ENCODE data around the gene SFTA2.

Gene SFTA2

GRCh38 chr6:30960907-30961673 lies 29.1 kb upstream of the SFTA2 start:
- no peak overlapping the region for H3K4me3 ChIP-seq (ENCODE audit: low read depth, low read length)
- H3K9me3 ChIP-seq (ENCODE audit: control insufficient read depth, insufficient read depth, low read length) = no peaks in the 10 kb centered on the region

GRCh38 chr6:30957716-30958115 lies 25.7 kb upstream of the SFTA2 start:
- peaks cover 32% of the 10 kb centered on the region for H3K27me3 ChIP-seq (ENCODE audit: control insufficient read depth, insufficient read depth, low read length)
- peaks cover 10% of the 10 kb centered on the region for H3K4me1 ChIP-seq (ENCODE audit: control insufficient read depth, insufficient read depth, low read length)
- no peak overlapping the region for H3K4me3 ChIP-seq (ENCODE audit: low read depth, low read length)

More at GRCh38 chr6:30960907-30961673, 29.1 kb upstream of the SFTA2 start:
- Histone ChIP-seq H3K9ac (ENCODE audit: low read depth, low read length) (no peak overlapping the region), H3K27me3 (ENCODE audit: control insufficient read depth, insufficient read depth, low read length) (peaks cover 18% of the 10 kb centered on the region), H3K36me3 (ENCODE audit: control insufficient read depth, insufficient read depth, low read length) (no peaks in the 10 kb centered on the region), H3K4me1 (ENCODE audit: control insufficient read depth, insufficient read depth, low read length) (peaks cover 1% of the 10 kb centered on the region)

GRCh38 chr6:30955367-30956042 lies 23.5 kb upstream of the SFTA2 start:
- Histone ChIP-seq H3K4me3 (ENCODE audit: low read depth, low read length) (peak overlapping the region; percentile 56), H3K4me1 (ENCODE audit: control insufficient read depth, insufficient read depth, low read length) (peaks cover 10% of the 10 kb centered on the region), H3K9me3 (ENCODE audit: control insufficient read depth, insufficient read depth, low read length) (no peaks in the 10 kb centered on the region), H3K27me3 (ENCODE audit: control insufficient read depth, insufficient read depth, low read length) (peaks cover 42% of the 10 kb centered on the region), H3K36me3 (ENCODE audit: control insufficient read depth, insufficient read depth, low read length) (no peaks in the 10 kb centered on the region), H3K9ac (ENCODE audit: low read depth, low read length) (peak overlapping the region; percentile 47)

More at GRCh38 chr6:30957716-30958115, 25.7 kb upstream of the SFTA2 start:
- no peaks in the 10 kb centered on the region for H3K36me3 ChIP-seq (ENCODE audit: control insufficient read depth, insufficient read depth, low read length)
- H3K9me3 ChIP-seq (ENCODE audit: control insufficient read depth, insufficient read depth, low read length) = no peaks in the 10 kb centered on the region
- no peak overlapping the region for H3K9ac ChIP-seq (ENCODE audit: low read depth, low read length)

GRCh38 chr6:30954631-30955366 lies 22.8 kb upstream of the SFTA2 start:
- H3K9ac ChIP-seq (ENCODE audit: low read depth, low read length) = peak overlapping the region; percentile 47
- peaks cover 10% of the 10 kb centered on the region for H3K4me1 ChIP-seq (ENCODE audit: control insufficient read depth, insufficient read depth, low read length)
- H3K4me3 ChIP-seq (ENCODE audit: low read depth, low read length) = peak overlapping the region; percentile 56
- H3K27me3 ChIP-seq (ENCODE audit: control insufficient read depth, insufficient read depth, low read length) = peaks cover 42% of the 10 kb centered on the region
- H3K36me3 ChIP-seq (ENCODE audit: control insufficient read depth, insufficient read depth, low read length) = no peaks in the 10 kb centered on the region
- no peaks in the 10 kb centered on the region for H3K9me3 ChIP-seq (ENCODE audit: control insufficient read depth, insufficient read depth, low read length)

- Histone ChIP-seq H3K9ac (ENCODE audit: low read depth, low read length) (no peak overlapping the region), H3K27me3 (ENCODE audit: control insufficient read depth, insufficient read depth, low read length) (peaks cover 33% of the 10 kb centered on the region), H3K36me3 (ENCODE audit: control insufficient read depth, insufficient read depth, low read length) (no peaks in the 10 kb centered on the region), H3K9me3 (ENCODE audit: control insufficient read depth, insufficient read depth, low read length) (no peaks in the 10 kb centered on the region), H3K4me3 (ENCODE audit: low read depth, low read length) (no peak overlapping the region), H3K4me1 (ENCODE audit: control insufficient read depth, insufficient read depth, low read length) (peaks cover 10% of the 10 kb centered on the region)
Observed at GRCh38 chr6:30951907-30952469, 20.0 kb upstream of the SFTA2 start.

- H3K36me3 ChIP-seq (ENCODE audit: control insufficient read depth, insufficient read depth, low read length) = no peaks in the 10 kb centered on the region
- no peaks in the 10 kb centered on the region for H3K9me3 ChIP-seq (ENCODE audit: control insufficient read depth, insufficient read depth, low read length)
- no peak overlapping the region for H3K4me3 ChIP-seq (ENCODE audit: low read depth, low read length)
- peaks cover 15% of the 10 kb centered on the region for H3K27me3 ChIP-seq (ENCODE audit: control insufficient read depth, insufficient read depth, low read length)
- H3K4me1 ChIP-seq (ENCODE audit: control insufficient read depth, insufficient read depth, low read length) = no peaks in the 10 kb centered on the region
- H3K9ac ChIP-seq (ENCODE audit: low read depth, low read length) = no peak overlapping the region
Observed at GRCh38 chr6:30948811-30949210, 16.8 kb upstream of the SFTA2 start.

GRCh38 chr6:30947231-30947630 lies 15.3 kb upstream of the SFTA2 start:
- Histone ChIP-seq H3K4me3 (ENCODE audit: low read depth, low read length) (no peak overlapping the region), H3K9me3 (ENCODE audit: control insufficient read depth, insufficient read depth, low read length) (no peaks in the 10 kb centered on the region), H3K27me3 (ENCODE audit: control insufficient read depth, insufficient read depth, low read length) (peaks cover 5% of the 10 kb centered on the region), H3K4me1 (ENCODE audit: control insufficient read depth, insufficient read depth, low read length) (peaks cover 6% of the 10 kb centered on the region), H3K36me3 (ENCODE audit: control insufficient read depth, insufficient read depth, low read length) (no peaks in the 10 kb centered on the region), H3K9ac (ENCODE audit: low read depth, low read length) (no peak overlapping the region)

GRCh38 chr6:30945281-30945680 lies 13.3 kb upstream of the SFTA2 start:
- no peaks in the 10 kb centered on the region for H3K27me3 ChIP-seq (ENCODE audit: control insufficient read depth, insufficient read depth, low read length)
- H3K36me3 ChIP-seq (ENCODE audit: control insufficient read depth, insufficient read depth, low read length) = no peaks in the 10 kb centered on the region
- peaks cover 10% of the 10 kb centered on the region for H3K4me1 ChIP-seq (ENCODE audit: control insufficient read depth, insufficient read depth, low read length)
- no peak overlapping the region for H3K4me3 ChIP-seq (ENCODE audit: low read depth, low read length)
- H3K9ac ChIP-seq (ENCODE audit: low read depth, low read length) = no peak overlapping the region
- H3K9me3 ChIP-seq (ENCODE audit: control insufficient read depth, insufficient read depth, low read length) = no peaks in the 10 kb centered on the region

- no peak overlapping the region for H3K4me3 ChIP-seq (ENCODE audit: low read depth, low read length)
- no peaks in the 10 kb centered on the region for H3K27me3 ChIP-seq (ENCODE audit: control insufficient read depth, insufficient read depth, low read length)
- H3K9ac ChIP-seq (ENCODE audit: low read depth, low read length) = no peak overlapping the region
- peaks cover 10% of the 10 kb centered on the region for H3K4me1 ChIP-seq (ENCODE audit: control insufficient read depth, insufficient read depth, low read length)
- H3K9me3 ChIP-seq (ENCODE audit: control insufficient read depth, insufficient read depth, low read length) = no peaks in the 10 kb centered on the region
- no peaks in the 10 kb centered on the region for H3K36me3 ChIP-seq (ENCODE audit: control insufficient read depth, insufficient read depth, low read length)
Observed at GRCh38 chr6:30944051-30944450, 12.1 kb upstream of the SFTA2 start.

GRCh38 chr6:30942338-30943060 lies 10.5 kb upstream of the SFTA2 start:
- H3K9ac ChIP-seq (ENCODE audit: low read depth, low read length) = peak overlapping the region; percentile 14
- no peaks in the 10 kb centered on the region for H3K9me3 ChIP-seq (ENCODE audit: control insufficient read depth, insufficient read depth, low read length)
- peaks cover 10% of the 10 kb centered on the region for H3K4me1 ChIP-seq (ENCODE audit: control insufficient read depth, insufficient read depth, low read length)
- H3K4me3 ChIP-seq (ENCODE audit: low read depth, low read length) = peak overlapping the region; percentile 16
- no peaks in the 10 kb centered on the region for H3K27me3 ChIP-seq (ENCODE audit: control insufficient read depth, insufficient read depth, low read length)
- H3K36me3 ChIP-seq (ENCODE audit: control insufficient read depth, insufficient read depth, low read length) = no peaks in the 10 kb centered on the region

GRCh38 chr6:30940361-30940986 lies 8.5 kb upstream of the SFTA2 start, which contains the start of gene MUCL3:
Gene MUCL3 (plus strand): TSS chr6:30940973. CDS start chr6:30941000, 27 bp downstream.
- H3K4me3 ChIP-seq (ENCODE audit: low read depth, low read length) = no peak within 1 kb of the TSS
- no peak within 1 kb of the TSS for H3K9ac ChIP-seq (ENCODE audit: low read depth, low read length)
- no peaks in the 10 kb centered on the region for H3K9me3 ChIP-seq (ENCODE audit: control insufficient read depth, insufficient read depth, low read length)
- H3K36me3 ChIP-seq (ENCODE audit: control insufficient read depth, insufficient read depth, low read length) = no peaks in the 10 kb centered on the region
- H3K4me1 ChIP-seq (ENCODE audit: control insufficient read depth, insufficient read depth, low read length) = peaks cover 10% of the 10 kb centered on the region
- no peaks in the 10 kb centered on the region for H3K27me3 ChIP-seq (ENCODE audit: control insufficient read depth, insufficient read depth, low read length)
